ENCODE data around the gene PCBP3.

The PCBP3 gene

DNA sequence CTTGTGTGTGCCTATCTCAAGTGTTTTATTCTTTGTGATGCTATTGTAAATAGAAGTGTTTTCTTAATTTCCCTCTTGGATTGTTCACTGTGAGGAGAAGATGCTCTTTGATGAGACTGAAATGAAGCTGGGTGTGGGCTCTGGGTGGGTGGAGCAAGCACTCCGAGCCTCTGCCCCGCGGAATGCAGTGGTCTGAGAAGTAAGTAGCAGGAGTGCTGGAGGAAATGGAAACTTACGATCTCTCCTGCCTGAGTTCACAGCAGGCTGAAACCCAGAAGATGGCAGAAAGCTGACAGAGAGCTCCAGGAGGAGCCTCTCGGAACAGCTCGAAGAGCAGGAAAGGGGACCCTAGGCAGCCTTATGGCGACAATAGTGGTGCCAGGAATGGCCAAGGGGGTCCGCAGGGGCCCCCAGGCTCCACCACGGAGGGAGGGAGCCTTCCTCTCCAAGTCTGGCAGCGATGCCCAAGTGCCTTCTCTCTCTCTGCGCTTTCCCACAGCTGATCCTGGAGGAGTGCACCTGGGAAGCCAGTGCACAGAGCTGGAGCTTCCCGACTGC is 211.2 kb downstream of the PCBP3 start:
- no peak overlapping the region for H3K9ac ChIP-seq (ENCODE audit: low read depth, low read length)
- H3K9me3 ChIP-seq (ENCODE audit: control insufficient read depth, insufficient read depth, low read length): no peaks in the 10 kb centered on the region
- no peak overlapping the region for H3K4me3 ChIP-seq (ENCODE audit: low read depth, low read length)
- no peaks in the 10 kb centered on the region for H3K36me3 ChIP-seq (ENCODE audit: control insufficient read depth, insufficient read depth, low read length)
- peaks cover 6% of the 10 kb centered on the region for H3K4me1 ChIP-seq (ENCODE audit: control insufficient read depth, insufficient read depth, low read length)
- no peaks in the 10 kb centered on the region for H3K27me3 ChIP-seq (ENCODE audit: control insufficient read depth, insufficient read depth, low read length)

DNA sequence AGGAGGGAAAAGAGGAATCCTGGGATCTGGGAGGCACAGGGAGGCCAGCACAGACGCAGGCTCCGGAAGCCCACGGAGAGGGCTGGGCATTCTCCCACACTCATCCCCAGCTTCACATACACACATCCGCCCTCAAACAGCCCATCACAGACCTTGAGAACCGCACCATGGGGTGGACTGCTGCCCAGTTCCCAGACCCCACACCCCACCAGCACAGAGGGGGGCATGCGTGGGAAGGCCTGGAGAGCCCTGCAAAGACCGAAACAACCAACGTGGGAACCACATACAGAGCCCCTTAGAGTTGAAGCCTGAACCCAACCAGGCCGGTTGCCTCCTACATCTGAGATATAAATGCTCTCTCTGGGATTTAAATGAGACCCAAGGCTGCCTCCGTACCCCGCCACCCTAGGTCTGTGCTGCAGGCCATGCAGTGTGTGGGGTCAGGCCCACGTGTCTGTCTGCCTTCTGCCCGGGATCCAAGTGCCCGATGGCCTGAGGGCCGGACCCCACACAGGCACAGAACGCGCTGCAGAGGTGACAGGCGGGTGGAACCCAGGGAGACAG is 211.8 kb downstream of the PCBP3 start:
- peaks cover 6% of the 10 kb centered on the region for H3K4me1 ChIP-seq (ENCODE audit: control insufficient read depth, insufficient read depth, low read length)

DNA sequence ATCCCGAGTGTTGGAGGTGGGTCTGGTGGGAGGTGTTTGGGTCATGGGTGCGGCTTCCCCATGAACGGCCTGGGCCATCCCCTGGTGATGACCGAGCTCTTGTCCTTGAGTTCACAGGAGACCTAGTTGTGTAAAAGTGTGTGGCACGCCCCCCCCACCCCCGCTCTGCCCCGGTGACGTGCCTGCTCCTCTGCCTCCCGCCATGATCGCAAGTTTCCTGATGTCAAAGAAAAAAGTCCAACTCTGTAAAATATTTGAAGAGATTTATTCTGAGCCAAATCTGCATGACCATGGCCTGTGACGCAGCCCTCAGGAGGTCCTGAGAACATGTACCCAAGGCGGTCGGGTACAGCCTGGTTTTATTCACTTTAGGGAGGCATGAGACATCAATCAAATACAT is 212.9 kb downstream of the PCBP3 start:
- Histone ChIP-seq H3K9me3 (ENCODE audit: control insufficient read depth, insufficient read depth, low read length) (no peaks in the 10 kb centered on the region), H3K36me3 (ENCODE audit: control insufficient read depth, insufficient read depth, low read length) (no peaks in the 10 kb centered on the region), H3K27me3 (ENCODE audit: control insufficient read depth, insufficient read depth, low read length) (no peaks in the 10 kb centered on the region), H3K4me3 (ENCODE audit: low read depth, low read length) (no peak overlapping the region), H3K4me1 (ENCODE audit: control insufficient read depth, insufficient read depth, low read length) (peaks cover 6% of the 10 kb centered on the region), H3K9ac (ENCODE audit: low read depth, low read length) (no peak overlapping the region)

More for the DNA sequence above, 211.8 kb downstream of the PCBP3 start:
- Histone ChIP-seq H3K9ac (ENCODE audit: low read depth, low read length) (no peak overlapping the region), H3K9me3 (ENCODE audit: control insufficient read depth, insufficient read depth, low read length) (no peaks in the 10 kb centered on the region), H3K36me3 (ENCODE audit: control insufficient read depth, insufficient read depth, low read length) (no peaks in the 10 kb centered on the region), H3K4me3 (ENCODE audit: low read depth, low read length) (no peak overlapping the region), H3K27me3 (ENCODE audit: control insufficient read depth, insufficient read depth, low read length) (no peaks in the 10 kb centered on the region)

DNA sequence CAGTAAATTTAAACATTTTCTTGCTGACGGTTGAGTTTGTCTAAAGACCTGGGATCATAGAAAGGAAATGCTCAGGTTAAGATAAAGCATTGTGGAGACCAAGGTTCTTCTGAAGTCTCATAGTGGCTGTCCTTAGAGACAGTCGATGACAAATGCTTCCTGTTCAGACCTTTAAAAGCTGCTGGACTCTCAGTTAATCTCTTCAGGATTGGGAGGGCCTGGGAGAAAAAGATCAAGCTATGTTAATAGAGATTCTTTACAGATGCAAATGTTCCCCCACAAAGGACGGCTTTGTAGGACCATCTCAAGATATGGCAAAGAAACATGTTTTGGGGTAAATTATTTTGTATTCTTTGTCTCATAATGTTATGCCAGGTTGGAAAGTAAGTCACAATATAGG is 213.4 kb downstream of the PCBP3 start:
- H3K36me3 ChIP-seq (ENCODE audit: control insufficient read depth, insufficient read depth, low read length): no peaks in the 10 kb centered on the region
- H3K9ac ChIP-seq (ENCODE audit: low read depth, low read length): no peak overlapping the region
- peaks cover 6% of the 10 kb centered on the region for H3K4me1 ChIP-seq (ENCODE audit: control insufficient read depth, insufficient read depth, low read length)
- H3K4me3 ChIP-seq (ENCODE audit: low read depth, low read length): no peak overlapping the region
- no peaks in the 10 kb centered on the region for H3K27me3 ChIP-seq (ENCODE audit: control insufficient read depth, insufficient read depth, low read length)
- H3K9me3 ChIP-seq (ENCODE audit: control insufficient read depth, insufficient read depth, low read length): no peaks in the 10 kb centered on the region

DNA sequence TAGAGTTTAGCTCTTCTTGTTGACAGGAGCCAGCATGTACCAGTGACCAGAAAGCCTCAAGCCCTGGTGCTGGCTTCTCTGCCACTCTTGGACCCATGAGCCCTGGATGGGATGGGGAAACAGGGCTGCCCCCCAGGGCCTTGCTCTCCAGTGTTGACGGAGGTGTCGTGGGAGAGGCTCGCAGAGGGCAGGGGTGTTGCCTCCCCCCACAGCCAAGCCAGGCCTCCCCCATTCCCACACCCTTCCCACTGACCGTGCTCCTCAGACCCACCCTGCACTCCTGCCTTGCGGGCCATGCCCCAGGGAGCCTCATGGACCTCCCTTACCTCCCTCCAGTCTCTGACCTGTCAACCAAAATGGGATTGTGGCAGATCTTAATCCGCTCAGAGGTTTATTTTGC is 214.2 kb downstream of the PCBP3 start:
- no peaks in the 10 kb centered on the region for H3K9me3 ChIP-seq (ENCODE audit: control insufficient read depth, insufficient read depth, low read length)
- H3K36me3 ChIP-seq (ENCODE audit: control insufficient read depth, insufficient read depth, low read length): no peaks in the 10 kb centered on the region
- no peak overlapping the region for H3K9ac ChIP-seq (ENCODE audit: low read depth, low read length)
- H3K4me3 ChIP-seq (ENCODE audit: low read depth, low read length): no peak overlapping the region
- peaks cover 6% of the 10 kb centered on the region for H3K4me1 ChIP-seq (ENCODE audit: control insufficient read depth, insufficient read depth, low read length)
- no peaks in the 10 kb centered on the region for H3K27me3 ChIP-seq (ENCODE audit: control insufficient read depth, insufficient read depth, low read length)

DNA sequence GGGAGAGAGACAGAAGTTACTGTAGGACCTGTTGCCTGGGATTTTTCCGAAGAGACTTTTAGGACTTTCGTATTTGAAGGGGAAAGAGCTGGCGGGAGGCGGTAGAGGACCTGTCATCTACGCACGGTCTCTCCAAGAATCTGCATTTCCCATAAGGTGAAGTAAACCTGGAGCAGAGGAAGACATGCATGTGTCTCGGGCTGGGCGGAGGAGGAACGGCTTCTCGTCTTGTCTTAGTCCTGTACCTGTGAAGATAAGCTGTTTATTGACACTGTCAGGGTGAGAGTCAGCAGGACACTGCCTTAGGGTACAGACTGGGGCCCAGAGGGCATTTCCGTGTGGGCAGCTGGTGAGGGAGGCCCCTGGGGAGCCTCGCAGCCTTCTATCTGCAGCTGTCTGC is 214.7 kb downstream of the PCBP3 start:
- Histone ChIP-seq H3K36me3 (ENCODE audit: control insufficient read depth, insufficient read depth, low read length) (no peaks in the 10 kb centered on the region), H3K9ac (ENCODE audit: low read depth, low read length) (no peak overlapping the region), H3K27me3 (ENCODE audit: control insufficient read depth, insufficient read depth, low read length) (no peaks in the 10 kb centered on the region), H3K4me3 (ENCODE audit: low read depth, low read length) (no peak overlapping the region), H3K4me1 (ENCODE audit: control insufficient read depth, insufficient read depth, low read length) (peaks cover 6% of the 10 kb centered on the region), H3K9me3 (ENCODE audit: control insufficient read depth, insufficient read depth, low read length) (no peaks in the 10 kb centered on the region)

- H3K27me3 ChIP-seq (ENCODE audit: control insufficient read depth, insufficient read depth, low read length): no peaks in the 10 kb centered on the region
Observed at GRCh38 chr21:45859041-45859761, 215.7 kb downstream of the PCBP3 start.

GRCh38 chr21:45859762-45860357 is 216.3 kb downstream of the PCBP3 start:
- Histone ChIP-seq H3K9me3 (ENCODE audit: control insufficient read depth, insufficient read depth, low read length) (no peaks in the 10 kb centered on the region), H3K36me3 (ENCODE audit: control insufficient read depth, insufficient read depth, low read length) (no peaks in the 10 kb centered on the region), H3K4me3 (ENCODE audit: low read depth, low read length) (no peak overlapping the region), H3K4me1 (ENCODE audit: control insufficient read depth, insufficient read depth, low read length) (peaks cover 6% of the 10 kb centered on the region), H3K9ac (ENCODE audit: low read depth, low read length) (no peak overlapping the region), H3K27me3 (ENCODE audit: control insufficient read depth, insufficient read depth, low read length) (no peaks in the 10 kb centered on the region)

More at GRCh38 chr21:45859041-45859761, 215.7 kb downstream of the PCBP3 start:
- H3K36me3 ChIP-seq (ENCODE audit: control insufficient read depth, insufficient read depth, low read length): no peaks in the 10 kb centered on the region
- no peak overlapping the region for H3K4me3 ChIP-seq (ENCODE audit: low read depth, low read length)
- H3K9me3 ChIP-seq (ENCODE audit: control insufficient read depth, insufficient read depth, low read length): no peaks in the 10 kb centered on the region
- peaks cover 6% of the 10 kb centered on the region for H3K4me1 ChIP-seq (ENCODE audit: control insufficient read depth, insufficient read depth, low read length)
- no peak overlapping the region for H3K9ac ChIP-seq (ENCODE audit: low read depth, low read length)

- Histone ChIP-seq H3K27me3 (ENCODE audit: control insufficient read depth, insufficient read depth, low read length) (no peaks in the 10 kb centered on the region), H3K4me1 (ENCODE audit: control insufficient read depth, insufficient read depth, low read length) (peaks cover 6% of the 10 kb centered on the region), H3K9me3 (ENCODE audit: control insufficient read depth, insufficient read depth, low read length) (no peaks in the 10 kb centered on the region), H3K9ac (ENCODE audit: low read depth, low read length) (no peak overlapping the region), H3K4me3 (ENCODE audit: low read depth, low read length) (no peak overlapping the region), H3K36me3 (ENCODE audit: control insufficient read depth, insufficient read depth, low read length) (no peaks in the 10 kb centered on the region)
Observed at GRCh38 chr21:45860493-45861155, 217.1 kb downstream of the PCBP3 start.

GRCh38 chr21:45861156-45861870 is 217.8 kb downstream of the PCBP3 start:
- H3K4me1 ChIP-seq (ENCODE audit: control insufficient read depth, insufficient read depth, low read length): peaks cover 6% of the 10 kb centered on the region
- H3K4me3 ChIP-seq (ENCODE audit: low read depth, low read length): no peak overlapping the region
- no peaks in the 10 kb centered on the region for H3K36me3 ChIP-seq (ENCODE audit: control insufficient read depth, insufficient read depth, low read length)
- no peaks in the 10 kb centered on the region for H3K9me3 ChIP-seq (ENCODE audit: control insufficient read depth, insufficient read depth, low read length)
- H3K9ac ChIP-seq (ENCODE audit: low read depth, low read length): no peak overlapping the region
- H3K27me3 ChIP-seq (ENCODE audit: control insufficient read depth, insufficient read depth, low read length): no peaks in the 10 kb centered on the region

GRCh38 chr21:45862543-45863207 is 219.2 kb downstream of the PCBP3 start:
- no peak overlapping the region for H3K9ac ChIP-seq (ENCODE audit: low read depth, low read length)
- no peaks in the 10 kb centered on the region for H3K4me1 ChIP-seq (ENCODE audit: control insufficient read depth, insufficient read depth, low read length)
- no peaks in the 10 kb centered on the region for H3K9me3 ChIP-seq (ENCODE audit: control insufficient read depth, insufficient read depth, low read length)
- no peak overlapping the region for H3K4me3 ChIP-seq (ENCODE audit: low read depth, low read length)
- no peaks in the 10 kb centered on the region for H3K27me3 ChIP-seq (ENCODE audit: control insufficient read depth, insufficient read depth, low read length)
- H3K36me3 ChIP-seq (ENCODE audit: control insufficient read depth, insufficient read depth, low read length): no peaks in the 10 kb centered on the region

All from iPS-15b (cell line).